B cell (primary cell): ENCODE data around the gene STK33.

Source experiments
- CTCF ChIP-seq: fragments of 200-600 bp; IDR thresholded peaks from one replicate; pipeline ENCODE4 v1.8.0; 2022; ENCODE audit warnings: antibody characterized with exemption, mild to moderate bottlenecking
- EZH2 ChIP-seq: IDR thresholded peaks from 2 replicates; pipeline ENCODE4 v1.6.1; 2012; ENCODE audit warnings: borderline replicate concordance, low read depth, mild to moderate bottlenecking, moderate library complexity, low read length; ENCODE audit not compliant: insufficient read depth, poor library complexity, severe bottlenecking

- TF ChIP-seq CTCF, result no peak
- no peak for TF ChIP-seq EZH2
Observed at GRCh38 chr11:8613036-8613435, 19.0 kb upstream of the STK33 start.
